Rectal smooth muscle tissue (tissue), 1 donor: ENCODE measurements around the gene FOSL2.

Experiments
- H3K27ac ChIP-seq: one replicate; pipeline ENCODE4 v1.7.0; 2013; ENCODE audit warnings: low read depth, low read length, inconsistent platforms
- H3K27me3 ChIP-seq: one replicate; pipeline ENCODE4 v1.7.0; 2013; ENCODE audit warnings: low read length; ENCODE audit not compliant: control insufficient read depth, insufficient read depth
- H3K36me3 ChIP-seq: one replicate; pipeline ENCODE4 v1.7.0; 2013; ENCODE audit warnings: low read length; ENCODE audit not compliant: control insufficient read depth, insufficient read depth
- H3K4me1 ChIP-seq: one replicate; pipeline ENCODE4 v1.7.0; 2013; ENCODE audit warnings: low read length; ENCODE audit not compliant: control insufficient read depth, insufficient read depth
- H3K4me3 ChIP-seq: one replicate; pipeline ENCODE4 v1.7.0; 2013; ENCODE audit warnings: low read length
- H3K9ac ChIP-seq: one replicate; pipeline ENCODE4 v1.7.0; 2013; ENCODE audit warnings: low read length

The FOSL2 gene

GRCh38 chr2:28381225-28382180 lies 11.2 kb upstream of the FOSL2 start:
- Histone ChIP-seq H3K4me3 (no peak overlapping the region), H3K27ac (no peak overlapping the region), H3K4me1 (no peaks in the 10 kb centered on the region), H3K9ac (no peak overlapping the region), H3K36me3 (no peaks in the 10 kb centered on the region), H3K27me3 (no peaks in the 10 kb centered on the region)

- Histone ChIP-seq H3K27ac (no peak overlapping the region), H3K36me3 (no peaks in the 10 kb centered on the region)
Observed at GRCh38 chr2:28382755-28383154, 9.9 kb upstream of the FOSL2 start.

GRCh38 chr2:28387082-28387960 lies 5.3 kb upstream of the FOSL2 start:
- Histone ChIP-seq H3K27ac (no peak overlapping the region), H3K4me3 (no peak overlapping the region), H3K4me1 (peaks cover 2% of the 10 kb centered on the region), H3K9ac (no peak overlapping the region), H3K36me3 (no peaks in the 10 kb centered on the region), H3K27me3 (no peaks in the 10 kb centered on the region)

More at GRCh38 chr2:28382755-28383154, 9.9 kb upstream of the FOSL2 start:
- Histone ChIP-seq H3K4me3 (no peak overlapping the region), H3K9ac (no peak overlapping the region), H3K27me3 (no peaks in the 10 kb centered on the region), H3K4me1 (no peaks in the 10 kb centered on the region)

- Histone ChIP-seq H3K4me3 (peak overlapping the region; percentile 62), H3K4me1 (peaks cover 2% of the 10 kb centered on the region), H3K27ac (peak overlapping the region; percentile 98), H3K36me3 (no peaks in the 10 kb centered on the region), H3K9ac (peak overlapping the region; percentile 90), H3K27me3 (no peaks in the 10 kb centered on the region)
Observed at GRCh38 chr2:28389399-28390240, 3.0 kb upstream of the FOSL2 start.

GRCh38 chr2:28390241-28390745 lies 2.4 kb upstream of the FOSL2 start:
- peak overlapping the region; percentile 90 for H3K9ac ChIP-seq
- H3K27ac ChIP-seq, result peak overlapping the region; percentile 98
- H3K4me1 ChIP-seq, result peaks cover 2% of the 10 kb centered on the region
- peak overlapping the region; percentile 62 for H3K4me3 ChIP-seq
- no peaks in the 10 kb centered on the region for H3K27me3 ChIP-seq
- no peaks in the 10 kb centered on the region for H3K36me3 ChIP-seq

GRCh38 chr2:28390746-28391563 lies 1.7 kb upstream of the FOSL2 start:
- Histone ChIP-seq H3K4me3 (peak overlapping the region; percentile 62), H3K36me3 (no peaks in the 10 kb centered on the region), H3K9ac (peak overlapping the region; percentile 90), H3K27me3 (no peaks in the 10 kb centered on the region), H3K27ac (peak overlapping the region; percentile 98), H3K4me1 (peaks cover 2% of the 10 kb centered on the region)

- peak overlapping the region; percentile 98 for H3K27ac ChIP-seq
- no peaks in the 10 kb centered on the region for H3K27me3 ChIP-seq
- peak overlapping the region; percentile 62 for H3K4me3 ChIP-seq
- H3K9ac ChIP-seq, result peak overlapping the region; percentile 90
- H3K36me3 ChIP-seq, result no peaks in the 10 kb centered on the region
- peaks cover 4% of the 10 kb centered on the region for H3K4me1 ChIP-seq
Observed at GRCh38 chr2:28391564-28392296, 928 bp upstream of the FOSL2 start.

GRCh38 chr2:28393114-28393836 lies 617 bp downstream of the FOSL2 start:
- Histone ChIP-seq H3K36me3 (no peaks in the 10 kb centered on the region), H3K27ac (peak overlapping the region; percentile 98), H3K27me3 (no peaks in the 10 kb centered on the region), H3K4me1 (peaks cover 16% of the 10 kb centered on the region), H3K9ac (peak overlapping the region; percentile 69), H3K4me3 (peak overlapping the region; percentile 81)

GRCh38 chr2:28394331-28394877 lies 1.7 kb downstream of the FOSL2 start:
- peak overlapping the region; percentile 98 for H3K27ac ChIP-seq
- peak overlapping the region; percentile 69 for H3K9ac ChIP-seq
- H3K4me1 ChIP-seq, result peaks cover 28% of the 10 kb centered on the region
- H3K4me3 ChIP-seq, result peak overlapping the region; percentile 81
- no peaks in the 10 kb centered on the region for H3K27me3 ChIP-seq
- no peaks in the 10 kb centered on the region for H3K36me3 ChIP-seq

GRCh38 chr2:28394997-28395333 lies 2.3 kb downstream of the FOSL2 start:
- peaks cover 33% of the 10 kb centered on the region for H3K4me1 ChIP-seq
- H3K4me3 ChIP-seq, result peak overlapping the region; percentile 81
- peak overlapping the region; percentile 98 for H3K27ac ChIP-seq
- H3K27me3 ChIP-seq, result no peaks in the 10 kb centered on the region
- H3K9ac ChIP-seq, result peak overlapping the region; percentile 69
- H3K36me3 ChIP-seq, result no peaks in the 10 kb centered on the region
